ENCODE measurements around the gene FYTTD1.
"Not testable (repeated sequence)": the region's sequence is repeated elsewhere in the genome, so short reads cannot be mapped to it uniquely, and the experiment has no call there.

Gene FYTTD1

GRCh38 chr3:197731483-197731882 lies 18.2 kb upstream of the FYTTD1 start:
- H3K9me3 Mint-ChIP-seq, ATAC-seq, H3K27ac Mint-ChIP-seq, H3K27me3 Mint-ChIP-seq, H3K4me3 Mint-ChIP-seq, DNase-seq: not testable (repeated sequence)
- peaks cover 57% of the 10 kb centered on the region for H3K4me1 Mint-ChIP-seq

- peaks cover 68% of the 10 kb centered on the region for H3K4me1 Mint-ChIP-seq
- DNase-seq (no peak), ATAC-seq (no peak)
- H3K27ac Mint-ChIP-seq: no peak overlapping the region
- H3K9me3 Mint-ChIP-seq: no peaks in the 10 kb centered on the region
- no peak overlapping the region for H3K4me3 Mint-ChIP-seq
- H3K27me3 Mint-ChIP-seq: no peaks in the 10 kb centered on the region
Observed at GRCh38 chr3:197733042-197733441, 16.6 kb upstream of the FYTTD1 start.

DNA sequence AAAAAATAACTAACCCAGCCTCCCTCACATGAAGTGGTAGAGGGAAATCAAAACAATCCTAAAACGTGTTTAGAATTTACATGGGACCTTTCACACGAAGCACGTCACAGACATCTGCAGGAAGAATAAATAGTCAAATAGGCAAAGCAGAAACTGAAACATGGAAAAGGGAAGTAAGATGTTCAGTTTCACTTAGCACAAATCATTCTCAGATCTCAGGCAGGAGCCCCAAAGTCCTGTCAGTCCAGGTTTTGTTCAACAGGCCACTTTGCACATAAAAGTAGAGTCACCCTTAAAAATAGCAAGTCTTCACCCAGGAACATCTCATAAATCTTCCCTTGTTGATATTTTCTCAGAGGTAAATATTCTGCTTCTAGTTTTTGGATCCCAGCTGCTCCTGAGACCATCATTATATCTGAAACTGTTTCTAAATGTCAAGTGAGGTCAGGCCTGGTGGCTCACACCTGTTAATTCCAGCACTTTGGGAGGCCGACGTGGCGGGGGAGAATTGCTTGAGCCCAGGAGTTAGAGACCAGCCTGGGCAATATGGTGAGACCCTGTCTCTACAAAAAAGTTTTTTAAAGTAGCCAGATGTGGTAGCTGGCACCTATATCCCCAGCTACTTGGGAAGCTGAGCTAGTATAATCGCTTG lies 14.9 kb upstream of the FYTTD1 start:
- H3K9me3 Mint-ChIP-seq: no peaks in the 10 kb centered on the region
- no peak overlapping the region for H3K27ac Mint-ChIP-seq
- no peaks in the 10 kb centered on the region for H3K27me3 Mint-ChIP-seq
- DNase-seq (no peak), ATAC-seq (no peak)
- H3K4me1 Mint-ChIP-seq: peaks cover 62% of the 10 kb centered on the region
- H3K4me3 Mint-ChIP-seq: peak overlapping the region; percentile 36 to 62

DNA sequence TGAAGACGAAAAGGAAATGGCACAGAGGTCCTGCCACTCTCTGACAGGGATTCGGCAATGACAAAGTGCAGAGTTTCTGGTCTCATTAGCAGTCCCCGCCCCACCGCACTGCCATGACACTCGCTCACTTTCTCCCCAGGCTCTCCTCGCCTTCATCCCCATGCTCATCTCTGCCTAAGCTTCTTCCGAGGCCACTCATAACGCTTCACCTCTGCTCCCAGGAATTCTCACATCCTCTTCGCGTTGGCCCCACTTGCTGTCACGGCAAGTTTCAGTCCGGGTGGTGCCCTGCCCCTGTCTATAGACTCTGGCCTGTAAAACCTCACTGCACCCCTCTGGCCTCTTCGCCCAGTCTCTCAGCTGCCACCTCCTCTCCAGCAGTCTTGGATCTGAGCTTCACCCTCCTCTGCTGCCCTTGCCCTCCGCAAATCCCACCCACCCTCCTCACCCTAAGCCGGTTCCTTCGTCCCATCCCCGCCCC lies 13.6 kb upstream of the FYTTD1 start:
- H3K4me3 Mint-ChIP-seq: peak overlapping the region; percentile 87 to 90
- ATAC-seq: peak; percentile 42
- H3K27me3 Mint-ChIP-seq: no peaks in the 10 kb centered on the region
- peaks cover 51% of the 10 kb centered on the region for H3K4me1 Mint-ChIP-seq
- H3K9me3 Mint-ChIP-seq: no peaks in the 10 kb centered on the region
- H3K27ac Mint-ChIP-seq: peak overlapping the region; percentile 95
- DNase-seq: peak; percentile 37 to 54

GRCh38 chr3:197736491-197737318 lies 13.0 kb upstream of the FYTTD1 start, which contains the start of gene RUBCN:
Gene RUBCN (minus strand): TSS chr3:197736904. CDS start chr3:197736719, 185 bp downstream.
- H3K27ac Mint-ChIP-seq: peak within 1 kb of the TSS; percentile 95
- ATAC-seq: peak; percentile 97
- peaks cover 48% of the 10 kb centered on the region for H3K4me1 Mint-ChIP-seq
- no peaks in the 10 kb centered on the region for H3K27me3 Mint-ChIP-seq
- H3K9me3 Mint-ChIP-seq: no peaks in the 10 kb centered on the region
- peak; percentile 94 to 96 for DNase-seq
- H3K4me3 Mint-ChIP-seq: peak within 1 kb of the TSS; percentile 87 to 90

- DNase-seq (no peak), ATAC-seq (no peak)
- Mint-ChIP-seq H3K27ac (peak overlapping the region; percentile 4 to 91), H3K9me3 (no peaks in the 10 kb centered on the region), H3K27me3 (no peaks in the 10 kb centered on the region), H3K4me1 (peaks cover 42% of the 10 kb centered on the region), H3K4me3 (peak overlapping the region; percentile 87 to 90)
Observed at GRCh38 chr3:197737319-197737649, 12.4 kb upstream of the FYTTD1 start.

- H3K27ac Mint-ChIP-seq: no peak overlapping the region
- peak overlapping the region; percentile 87 to 90 for H3K4me3 Mint-ChIP-seq
- no peaks in the 10 kb centered on the region for H3K27me3 Mint-ChIP-seq
- no peaks in the 10 kb centered on the region for H3K9me3 Mint-ChIP-seq
- peaks cover 39% of the 10 kb centered on the region for H3K4me1 Mint-ChIP-seq
- no peak for ATAC-seq
- no peak for DNase-seq
Observed at GRCh38 chr3:197737749-197738462, 11.8 kb upstream of the FYTTD1 start.

DNA sequence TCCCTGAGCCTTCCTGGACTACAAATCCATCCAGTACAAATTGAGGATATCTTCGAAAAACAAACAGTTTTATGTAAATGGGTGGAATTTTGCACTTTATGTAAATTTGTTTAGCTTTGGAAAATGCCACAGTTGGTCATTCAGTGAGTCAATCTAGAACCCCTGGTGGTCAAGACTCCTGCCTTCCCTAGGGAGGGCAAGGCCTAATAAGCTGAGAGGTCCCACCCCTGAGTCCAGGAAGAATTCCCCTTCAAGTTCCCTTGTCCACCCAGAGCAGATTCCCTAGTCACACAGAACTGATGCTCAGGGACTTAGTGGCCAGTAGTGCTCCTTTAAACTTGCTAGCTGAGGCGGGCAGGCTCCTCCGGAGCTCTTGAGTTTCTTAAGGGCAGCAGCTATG lies 6.9 kb upstream of the FYTTD1 start:
- ATAC-seq (no peak), DNase-seq (no peak)
- Mint-ChIP-seq H3K4me3 (no peak overlapping the region), H3K27me3 (no peaks in the 10 kb centered on the region), H3K4me1 (peaks cover 2% of the 10 kb centered on the region), H3K9me3 (no peaks in the 10 kb centered on the region), H3K27ac (no peak overlapping the region)

GRCh38 chr3:197746209-197746608 lies 3.5 kb upstream of the FYTTD1 start:
- Mint-ChIP-seq H3K4me1 (peaks cover 15% of the 10 kb centered on the region), H3K27me3 (no peaks in the 10 kb centered on the region), H3K27ac (no peak overlapping the region), H3K4me3 (no peak overlapping the region), H3K9me3 (no peaks in the 10 kb centered on the region)
- no peak for ATAC-seq
- no peak for DNase-seq

DNA sequence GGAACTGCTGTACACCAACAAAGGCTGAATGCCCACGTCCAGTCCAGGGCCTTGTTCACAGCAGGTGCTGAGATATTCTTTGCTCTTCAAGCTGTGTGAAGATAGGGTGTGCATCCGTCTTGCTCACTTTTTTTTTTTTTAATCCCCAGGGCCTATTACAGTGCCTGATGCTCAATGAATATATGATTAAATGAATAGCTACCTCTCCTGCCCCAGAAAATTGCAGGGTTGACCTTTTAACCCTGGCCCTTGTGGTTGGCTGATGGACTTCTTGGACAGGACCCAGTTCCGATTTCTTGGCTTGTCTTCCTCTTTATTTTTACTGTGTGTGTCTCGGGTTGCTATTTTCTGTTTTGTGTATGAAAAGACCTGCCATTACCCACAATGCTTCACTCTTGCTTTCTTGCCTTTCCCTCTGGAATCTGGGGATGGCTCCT lies 2.9 kb upstream of the FYTTD1 start:
- no peak overlapping the region for H3K4me3 Mint-ChIP-seq
- DNase-seq (no peak), ATAC-seq (no peak)
- H3K27ac Mint-ChIP-seq: no peak overlapping the region
- peaks cover 19% of the 10 kb centered on the region for H3K4me1 Mint-ChIP-seq
- no peaks in the 10 kb centered on the region for H3K9me3 Mint-ChIP-seq
- no peaks in the 10 kb centered on the region for H3K27me3 Mint-ChIP-seq

DNA sequence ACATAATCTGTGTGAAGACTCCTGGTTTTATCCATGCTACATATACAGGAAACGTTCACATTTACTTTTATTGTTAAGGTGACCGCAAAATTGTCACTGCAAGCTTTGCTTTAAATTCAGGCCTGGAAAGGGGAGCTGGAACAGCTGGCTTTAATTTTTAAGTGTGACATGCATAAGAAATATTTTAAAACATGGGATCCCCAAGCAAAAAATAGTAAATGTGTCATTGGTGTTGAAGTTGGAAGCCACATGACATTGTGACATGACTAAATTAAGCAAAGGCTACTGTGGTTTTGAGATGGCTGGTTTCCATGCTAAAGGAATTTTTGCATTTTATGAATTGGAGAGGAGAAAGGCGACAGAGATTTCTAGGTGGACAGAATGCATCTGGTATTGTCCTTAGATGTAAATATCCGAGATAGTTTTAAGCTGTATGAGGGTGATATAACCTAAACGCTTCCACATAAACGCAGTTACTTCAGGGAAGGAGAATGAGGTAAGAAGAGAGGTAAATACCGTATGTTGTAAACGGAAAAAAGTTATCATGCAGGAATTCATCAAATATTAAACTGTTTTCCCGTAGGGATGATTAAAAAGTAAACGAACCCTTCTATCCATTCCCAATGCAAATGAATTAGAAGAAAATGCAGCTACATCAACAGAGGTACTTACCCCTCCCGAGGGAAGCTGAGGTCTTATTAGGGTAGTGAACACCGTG lies 927 bp upstream of the FYTTD1 start:
- H3K27ac Mint-ChIP-seq: no peak overlapping the region
- DNase-seq (no peak), ATAC-seq (no peak)
- H3K27me3 Mint-ChIP-seq: no peaks in the 10 kb centered on the region
- peaks cover 33% of the 10 kb centered on the region for H3K4me1 Mint-ChIP-seq
- H3K9me3 Mint-ChIP-seq: no peaks in the 10 kb centered on the region
- peak overlapping the region; percentile 83 to 99 for H3K4me3 Mint-ChIP-seq

DNA sequence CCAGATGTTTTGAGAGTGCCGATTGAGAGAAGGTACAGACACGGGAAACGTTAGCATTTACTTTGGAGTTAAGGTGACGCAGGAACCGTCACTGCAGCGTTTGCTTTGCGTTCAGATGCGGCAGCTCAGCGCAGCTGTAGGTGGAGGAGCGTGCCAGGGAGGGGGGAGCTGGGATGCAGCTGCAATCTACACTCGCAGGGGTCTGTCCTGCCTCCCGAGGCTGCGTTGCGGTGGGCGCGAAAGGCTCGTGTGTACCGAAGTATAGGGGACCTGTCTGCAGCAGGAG lies 425 bp upstream of the FYTTD1 start:
- H3K9me3 Mint-ChIP-seq: no peaks in the 10 kb centered on the region
- ATAC-seq (peak; percentile 73), DNase-seq (no peak)
- peaks cover 38% of the 10 kb centered on the region for H3K4me1 Mint-ChIP-seq
- no peaks in the 10 kb centered on the region for H3K27me3 Mint-ChIP-seq
- H3K27ac Mint-ChIP-seq: peak overlapping the region; percentile 16 to 90
- peak overlapping the region; percentile 83 to 99 for H3K4me3 Mint-ChIP-seq

DNA sequence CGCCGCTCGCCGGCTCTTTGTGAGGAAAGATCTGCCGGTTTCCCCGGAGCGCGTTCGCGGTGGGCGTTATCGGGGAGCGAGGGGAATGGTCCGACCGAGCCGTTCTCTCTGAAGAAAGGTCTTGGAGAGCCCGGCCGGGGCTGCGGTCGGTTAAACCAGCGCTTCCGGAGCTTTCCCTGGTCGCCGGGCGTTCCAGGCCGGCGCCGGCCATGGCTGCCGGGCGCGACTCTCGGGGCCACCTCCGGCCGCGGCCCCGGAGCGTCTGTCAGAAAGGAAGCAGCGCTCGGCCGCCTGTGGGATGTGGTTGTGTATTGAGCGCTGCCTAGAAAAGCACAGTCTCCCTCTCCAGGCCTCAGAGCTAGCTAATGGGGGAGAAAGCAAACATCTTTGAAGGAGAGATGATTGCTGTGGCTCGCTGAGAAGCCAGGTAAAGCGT lies 731 bp downstream of the FYTTD1 start:
- Mint-ChIP-seq H3K27me3 (no peaks in the 10 kb centered on the region), H3K4me1 (peaks cover 48% of the 10 kb centered on the region), H3K9me3 (no peaks in the 10 kb centered on the region), H3K27ac (peak overlapping the region; percentile 92 to 98), H3K4me3 (peak overlapping the region; percentile 99)
- ATAC-seq: peak; percentile 65
- peak; percentile 62 for DNase-seq

DNA sequence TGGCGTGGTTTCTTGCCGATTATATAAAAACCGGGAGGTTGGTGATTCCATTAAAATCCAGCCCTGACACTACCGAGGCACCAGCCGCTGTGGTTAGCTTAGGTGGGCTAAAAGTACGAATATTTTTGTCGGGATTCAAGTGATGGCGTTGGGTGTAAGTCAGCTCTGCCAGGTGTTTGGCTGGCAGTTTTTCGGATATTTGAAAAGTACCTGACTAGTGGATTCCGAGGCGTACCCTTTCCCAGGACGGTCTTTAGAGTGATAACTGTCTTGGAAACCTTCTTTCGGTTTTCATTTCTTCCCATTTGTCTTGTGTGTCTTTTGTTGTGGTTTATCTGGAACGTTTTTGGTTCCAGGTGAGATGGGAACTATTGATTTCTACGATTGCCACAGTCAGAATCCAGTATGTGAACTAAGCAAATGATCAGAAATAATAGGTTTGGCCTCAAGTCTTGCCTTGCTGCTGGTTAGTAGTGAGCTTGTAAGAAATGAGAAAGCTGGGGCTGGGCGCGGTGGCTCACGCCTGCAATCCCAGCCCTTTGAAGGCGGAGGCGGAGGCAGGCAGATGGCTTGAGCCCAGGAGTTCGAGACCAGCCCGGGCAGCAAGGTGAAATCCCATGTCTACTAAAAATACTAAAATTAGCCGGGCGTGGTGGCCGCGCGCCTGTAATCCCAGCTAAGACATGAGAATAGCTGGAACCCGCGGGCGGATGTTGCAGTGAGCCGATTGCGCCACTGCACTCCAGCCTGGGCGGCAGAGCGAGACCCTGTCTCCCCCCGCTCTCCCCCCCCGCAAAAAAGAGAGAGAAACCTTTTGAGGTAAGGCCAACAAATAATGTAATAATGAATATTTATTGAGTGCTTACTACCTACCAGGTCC lies 1.4 kb downstream of the FYTTD1 start:
- Mint-ChIP-seq H3K27ac (peak overlapping the region; percentile 67 to 92), H3K4me1 (peaks cover 55% of the 10 kb centered on the region), H3K27me3 (no peaks in the 10 kb centered on the region), H3K9me3 (no peaks in the 10 kb centered on the region), H3K4me3 (peak overlapping the region; percentile 99)
- no peak for ATAC-seq
- DNase-seq: peak; percentile 22 to 47

All from stimulated activated naive CD8-positive, alpha-beta T cell treated with anti-CD3 and anti-CD28 coated beads, Interleukin-15, amount 100 ng/mL, for 72 hours (primary cell).